WTC11 (cell line): ENCODE results near the gene GDAP2. TPM values are rescaled to one million over a fixed set of nuclear protein-coding genes. Genes with fewer than 3 reads are reported as not detected.

Source experiments
- ATAC-seq: fragments of 200-7000 bp; cut with Tn5 transposase; 2 replicates; pipeline ENCODE4 v1.10.0; 2021; ENCODE audit warnings: mild to moderate bottlenecking, moderate library complexity
- CTCF ChIA-PET: fragments of 300-600 bp; sonication (Branson Sonifier 250); formaldehyde crosslinking; loops from one replicate; lab custom pipeline; 2021; ENCODE audit warnings: antibody characterized with exemption; lab: Charles Lee
- POLR2A ChIA-PET: fragments of 350-600 bp; sonication (Branson Sonifier 250); formaldehyde crosslinking; loops from one replicate; lab custom pipeline; 2021; ENCODE audit warnings: antibody characterized with exemption; lab: Charles Lee
- DNase-seq: peaks from one replicate; pipeline ENCODE4 v3.0.0; 2021; ENCODE audit warnings: low spot score
- H3K27ac Mint-ChIP-seq: 2 replicates; pipeline ENCODE4 v1.8.0; 2021; ENCODE audit warnings: mixed read lengths
- H3K27me3 Mint-ChIP-seq: 2 replicates; pipeline ENCODE4 v1.8.0; 2021; ENCODE audit warnings: low read depth, mild to moderate bottlenecking, moderate library complexity, mixed read lengths
- H3K36me3 Mint-ChIP-seq: 2 replicates; pipeline ENCODE4 v1.8.0; 2021; ENCODE audit warnings: mixed read lengths
- H3K4me1 Mint-ChIP-seq: 2 replicates; pipeline ENCODE4 v1.8.0; 2022; ENCODE audit warnings: mixed read lengths
- H3K4me3 Mint-ChIP-seq: 2 replicates; pipeline ENCODE4 v1.8.0; 2021; ENCODE audit warnings: mild to moderate bottlenecking, moderate library complexity, mixed read lengths
- H3K9me3 Mint-ChIP-seq: 2 replicates; pipeline ENCODE4 v1.8.0; 2021; ENCODE audit warnings: mixed read lengths
- CTCF ChIP-seq: fragments of 200-600 bp; IDR thresholded peaks from 2 replicates; pipeline ENCODE4 v1.8.0; 2022; ENCODE audit warnings: antibody characterized with exemption
- E2F1 ChIP-seq: sonication (generic); formaldehyde crosslinking; IDR thresholded peaks from 2 replicates; pipeline ENCODE4 v1.8.0; 2022; ENCODE audit warnings: mild to moderate bottlenecking, missing genetic modification reagents
- FOXK1 ChIP-seq: sonication (generic); formaldehyde crosslinking; IDR thresholded peaks from 2 replicates; pipeline ENCODE4 v1.8.0; 2022; ENCODE audit warnings: mild to moderate bottlenecking, moderate library complexity, missing genetic modification reagents
- FOXP4 ChIP-seq: sonication (generic); formaldehyde crosslinking; IDR thresholded peaks from 2 replicates; pipeline ENCODE4 v1.8.0; 2022; ENCODE audit warnings: mild to moderate bottlenecking, missing genetic modification reagents
- KAT7 ChIP-seq: sonication (generic); formaldehyde crosslinking; IDR thresholded peaks from 2 replicates; pipeline ENCODE4 v1.8.1; 2023; ENCODE audit warnings: missing genetic modification reagents, mild to moderate bottlenecking, borderline replicate concordance
- RORB ChIP-seq: fragments of 250-450 bp; sonication (Bioruptor Pico); IDR thresholded peaks from 2 replicates; pipeline ENCODE4 v1.9.0; 2021; ENCODE audit warnings: mild to moderate bottlenecking
- SMAD3 ChIP-seq: sonication (generic); formaldehyde crosslinking; IDR thresholded peaks from 2 replicates; pipeline ENCODE4 v1.8.0; 2022; ENCODE audit warnings: missing genetic modification reagents, mild to moderate bottlenecking, borderline replicate concordance
- SP1 ChIP-seq: sonication (generic); formaldehyde crosslinking; conservative IDR thresholded peaks from 2 replicates; pipeline ENCODE4 v1.8.1; 2022; ENCODE audit warnings: missing genetic modification reagents
- TCF7 ChIP-seq: sonication (generic); formaldehyde crosslinking; IDR thresholded peaks from 2 replicates; pipeline ENCODE4 v1.8.0; 2022; ENCODE audit warnings: mild to moderate bottlenecking, low read depth, missing genetic modification reagents, moderate library complexity
- ZNF121 ChIP-seq: sonication (generic); formaldehyde crosslinking; IDR thresholded peaks from 2 replicates; pipeline ENCODE4 v1.8.0; 2023; ENCODE audit warnings: missing genetic modification reagents
- total RNA-seq: library from RNA; stranded (reverse); gene quantifications from 3 replicates; pipeline ENCODE4 v1.2.3, GENCODE V29; 2021
- TF ChIP-seq, protein P1 (sequence below): sonication (generic); formaldehyde crosslinking; IDR thresholded peaks from 2 replicates; pipeline ENCODE4 v1.8.1; 2023; ENCODE audit warnings: mild to moderate bottlenecking, missing genetic modification reagents, borderline replicate concordance
- TF ChIP-seq, protein P2 (sequence below): fragments of 250-450 bp; sonication (Bioruptor Pico); IDR thresholded peaks from 2 replicates; pipeline ENCODE4 v2.1.2; 2022; ENCODE audit warnings: mild to moderate bottlenecking, moderate library complexity
- TF ChIP-seq, protein P3 (sequence below): fragments of 250-450 bp; sonication (Bioruptor Pico); IDR thresholded peaks from 2 replicates; pipeline ENCODE4 v1.9.0; 2021; ENCODE audit warnings: mild to moderate bottlenecking, borderline replicate concordance
- TF ChIP-seq, protein P4 (sequence below): fragments of 250-450 bp; sonication (Bioruptor Pico); IDR thresholded peaks from 2 replicates; pipeline ENCODE4 v1.9.0; 2021; ENCODE audit warnings: moderate library complexity, mild to moderate bottlenecking, inconsistent platforms, borderline replicate concordance

Gene GDAP2
- total RNA-seq, 1 experiment from 2014 or later = 22.4 TPM

GRCh38 chr1:117819301-117819700 lies 110.1 kb downstream of the GDAP2 start:
- DNase-seq (no peak), ATAC-seq (no peak)
- no peak overlapping the region for H3K27ac Mint-ChIP-seq
- CTCF ChIA-PET = no interaction called here
- H3K4me1 Mint-ChIP-seq = no peaks in the 10 kb centered on the region
- no peaks in the 10 kb centered on the region for H3K36me3 Mint-ChIP-seq
- TF ChIP-seq KAT7 (CRISPR knock-in tag) (no peak), RORB (CRISPR knock-in tag) (no peak), FOXK1 (CRISPR knock-in tag) (no peak), ZNF121 (CRISPR knock-in tag) (no peak), TCF7 (no peak), FOXP4 (CRISPR knock-in tag) (no peak), SP1 (CRISPR knock-in tag) (no peak), E2F1 (CRISPR knock-in tag) (no peak), SMAD3 (CRISPR knock-in tag) (no peak), CTCF (no peak)
- TF ChIP-seq, protein P1, sequence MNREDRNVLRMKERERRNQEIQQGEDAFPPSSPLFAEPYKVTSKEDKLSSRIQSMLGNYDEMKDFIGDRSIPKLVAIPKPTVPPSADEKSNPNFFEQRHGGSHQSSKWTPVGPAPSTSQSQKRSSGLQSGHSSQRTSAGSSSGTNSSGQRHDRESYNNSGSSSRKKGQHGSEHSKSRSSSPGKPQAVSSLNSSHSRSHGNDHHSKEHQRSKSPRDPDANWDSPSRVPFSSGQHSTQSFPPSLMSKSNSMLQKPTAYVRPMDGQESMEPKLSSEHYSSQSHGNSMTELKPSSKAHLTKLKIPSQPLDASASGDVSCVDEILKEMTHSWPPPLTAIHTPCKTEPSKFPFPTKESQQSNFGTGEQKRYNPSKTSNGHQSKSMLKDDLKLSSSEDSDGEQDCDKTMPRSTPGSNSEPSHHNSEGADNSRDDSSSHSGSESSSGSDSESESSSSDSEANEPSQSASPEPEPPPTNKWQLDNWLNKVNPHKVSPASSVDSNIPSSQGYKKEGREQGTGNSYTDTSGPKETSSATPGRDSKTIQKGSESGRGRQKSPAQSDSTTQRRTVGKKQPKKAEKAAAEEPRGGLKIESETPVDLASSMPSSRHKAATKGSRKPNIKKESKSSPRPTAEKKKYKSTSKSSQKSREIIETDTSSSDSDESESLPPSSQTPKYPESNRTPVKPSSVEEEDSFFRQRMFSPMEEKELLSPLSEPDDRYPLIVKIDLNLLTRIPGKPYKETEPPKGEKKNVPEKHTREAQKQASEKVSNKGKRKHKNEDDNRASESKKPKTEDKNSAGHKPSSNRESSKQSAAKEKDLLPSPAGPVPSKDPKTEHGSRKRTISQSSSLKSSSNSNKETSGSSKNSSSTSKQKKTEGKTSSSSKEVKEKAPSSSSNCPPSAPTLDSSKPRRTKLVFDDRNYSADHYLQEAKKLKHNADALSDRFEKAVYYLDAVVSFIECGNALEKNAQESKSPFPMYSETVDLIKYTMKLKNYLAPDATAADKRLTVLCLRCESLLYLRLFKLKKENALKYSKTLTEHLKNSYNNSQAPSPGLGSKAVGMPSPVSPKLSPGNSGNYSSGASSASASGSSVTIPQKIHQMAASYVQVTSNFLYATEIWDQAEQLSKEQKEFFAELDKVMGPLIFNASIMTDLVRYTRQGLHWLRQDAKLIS (CRISPR knock-in tag) = no peak
- TF ChIP-seq, protein P2, sequence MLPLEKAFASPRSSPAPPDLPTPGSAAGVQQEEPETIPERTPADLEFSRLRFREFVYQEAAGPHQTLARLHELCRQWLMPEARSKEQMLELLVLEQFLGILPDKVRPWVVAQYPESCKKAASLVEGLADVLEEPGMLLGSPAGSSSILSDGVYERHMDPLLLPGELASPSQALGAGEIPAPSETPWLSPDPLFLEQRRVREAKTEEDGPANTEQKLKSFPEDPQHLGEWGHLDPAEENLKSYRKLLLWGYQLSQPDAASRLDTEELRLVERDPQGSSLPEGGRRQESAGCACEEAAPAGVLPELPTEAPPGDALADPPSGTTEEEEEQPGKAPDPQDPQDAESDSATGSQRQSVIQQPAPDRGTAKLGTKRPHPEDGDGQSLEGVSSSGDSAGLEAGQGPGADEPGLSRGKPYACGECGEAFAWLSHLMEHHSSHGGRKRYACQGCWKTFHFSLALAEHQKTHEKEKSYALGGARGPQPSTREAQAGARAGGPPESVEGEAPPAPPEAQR (CRISPR knock-in tag) = no peak
- TF ChIP-seq, protein P3, sequence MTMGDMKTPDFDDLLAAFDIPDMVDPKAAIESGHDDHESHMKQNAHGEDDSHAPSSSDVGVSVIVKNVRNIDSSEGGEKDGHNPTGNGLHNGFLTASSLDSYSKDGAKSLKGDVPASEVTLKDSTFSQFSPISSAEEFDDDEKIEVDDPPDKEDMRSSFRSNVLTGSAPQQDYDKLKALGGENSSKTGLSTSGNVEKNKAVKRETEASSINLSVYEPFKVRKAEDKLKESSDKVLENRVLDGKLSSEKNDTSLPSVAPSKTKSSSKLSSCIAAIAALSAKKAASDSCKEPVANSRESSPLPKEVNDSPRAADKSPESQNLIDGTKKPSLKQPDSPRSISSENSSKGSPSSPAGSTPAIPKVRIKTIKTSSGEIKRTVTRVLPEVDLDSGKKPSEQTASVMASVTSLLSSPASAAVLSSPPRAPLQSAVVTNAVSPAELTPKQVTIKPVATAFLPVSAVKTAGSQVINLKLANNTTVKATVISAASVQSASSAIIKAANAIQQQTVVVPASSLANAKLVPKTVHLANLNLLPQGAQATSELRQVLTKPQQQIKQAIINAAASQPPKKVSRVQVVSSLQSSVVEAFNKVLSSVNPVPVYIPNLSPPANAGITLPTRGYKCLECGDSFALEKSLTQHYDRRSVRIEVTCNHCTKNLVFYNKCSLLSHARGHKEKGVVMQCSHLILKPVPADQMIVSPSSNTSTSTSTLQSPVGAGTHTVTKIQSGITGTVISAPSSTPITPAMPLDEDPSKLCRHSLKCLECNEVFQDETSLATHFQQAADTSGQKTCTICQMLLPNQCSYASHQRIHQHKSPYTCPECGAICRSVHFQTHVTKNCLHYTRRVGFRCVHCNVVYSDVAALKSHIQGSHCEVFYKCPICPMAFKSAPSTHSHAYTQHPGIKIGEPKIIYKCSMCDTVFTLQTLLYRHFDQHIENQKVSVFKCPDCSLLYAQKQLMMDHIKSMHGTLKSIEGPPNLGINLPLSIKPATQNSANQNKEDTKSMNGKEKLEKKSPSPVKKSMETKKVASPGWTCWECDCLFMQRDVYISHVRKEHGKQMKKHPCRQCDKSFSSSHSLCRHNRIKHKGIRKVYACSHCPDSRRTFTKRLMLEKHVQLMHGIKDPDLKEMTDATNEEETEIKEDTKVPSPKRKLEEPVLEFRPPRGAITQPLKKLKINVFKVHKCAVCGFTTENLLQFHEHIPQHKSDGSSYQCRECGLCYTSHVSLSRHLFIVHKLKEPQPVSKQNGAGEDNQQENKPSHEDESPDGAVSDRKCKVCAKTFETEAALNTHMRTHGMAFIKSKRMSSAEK (CRISPR knock-in tag) = no peak
- TF ChIP-seq, protein P4, sequence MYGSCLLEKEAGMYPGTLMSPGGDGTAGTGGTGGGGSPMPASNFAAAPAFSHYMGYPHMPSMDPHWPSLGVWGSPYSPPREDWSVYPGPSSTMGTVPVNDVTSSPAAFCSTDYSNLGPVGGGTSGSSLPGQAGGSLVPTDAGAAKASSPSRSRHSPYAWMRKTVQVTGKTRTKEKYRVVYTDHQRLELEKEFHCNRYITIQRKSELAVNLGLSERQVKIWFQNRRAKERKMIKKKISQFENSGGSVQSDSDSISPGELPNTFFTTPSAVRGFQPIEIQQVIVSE (CRISPR knock-in tag) = no peak
- POLR2A ChIA-PET = no interaction called here
- no peaks in the 10 kb centered on the region for H3K27me3 Mint-ChIP-seq
- H3K4me3 Mint-ChIP-seq = no peak overlapping the region
- peaks cover 11% of the 10 kb centered on the region; the same call in 1 of the 2 replicates for H3K9me3 Mint-ChIP-seq
